ENCODE data around the gene SLC25A27.

Gene SLC25A27

DNA sequence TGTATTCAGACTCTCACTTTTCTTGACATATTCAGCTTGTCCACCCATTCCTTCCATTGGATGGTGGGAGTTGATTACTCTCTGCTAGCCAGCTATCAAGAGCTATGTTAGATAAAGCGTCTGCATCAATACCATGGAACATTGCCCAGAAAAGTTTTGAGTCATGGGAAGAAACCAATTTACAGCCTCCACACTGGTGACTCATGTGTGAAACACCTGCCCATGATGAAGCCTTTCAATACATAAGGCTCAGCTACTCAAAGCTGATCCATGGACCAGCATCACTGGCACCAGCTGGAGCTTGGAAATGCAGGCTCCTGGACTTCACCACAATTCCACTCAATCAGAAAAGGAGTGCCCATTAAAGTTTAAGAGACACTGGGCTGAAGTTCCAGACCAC lies 66.3 kb downstream of the SLC25A27 start:
- CTCF ChIA-PET = interaction anchor here (0.8 to 0.9 kb wide), 2 partner anchors 14 to 15 kb away, joined by 4 to 6 read pairs; no protein-coding TSS in a partner anchor
- POLR2A ChIA-PET = no interaction called here
- Histone ChIP-seq H3K36me3 (ENCODE audit: control insufficient read depth in 2 of 2, insufficient read depth in 1 of 2, low read length in 2 of 2) (no peaks in the 10 kb centered on the region), H3K4me3 (ENCODE audit: low read depth, low read length) (no peak overlapping the region), H3K4me1 (ENCODE audit: control insufficient read depth, insufficient read depth, low read length) (no peaks in the 10 kb centered on the region), H3K9me3 (ENCODE audit: control insufficient read depth, insufficient read depth, low read depth, low read length) (no peaks in the 10 kb centered on the region), H3K27ac (ENCODE audit: extremely low read depth, low read depth, low read length) (no peak overlapping the region)
- TF ChIP-seq ZNF394 (tag by site-specific recombination; IDR thresholded peaks at IDR 0.05; ENCODE audit: borderline replicate concordance) (peak; percentile 92), ZNF768 (tag by site-specific recombination; IDR thresholded peaks at IDR 0.05) (no peak), ZNF350 (tag by site-specific recombination; IDR thresholded peaks at IDR 0.05) (no peak)
- TF ChIP-seq, protein P1, sequence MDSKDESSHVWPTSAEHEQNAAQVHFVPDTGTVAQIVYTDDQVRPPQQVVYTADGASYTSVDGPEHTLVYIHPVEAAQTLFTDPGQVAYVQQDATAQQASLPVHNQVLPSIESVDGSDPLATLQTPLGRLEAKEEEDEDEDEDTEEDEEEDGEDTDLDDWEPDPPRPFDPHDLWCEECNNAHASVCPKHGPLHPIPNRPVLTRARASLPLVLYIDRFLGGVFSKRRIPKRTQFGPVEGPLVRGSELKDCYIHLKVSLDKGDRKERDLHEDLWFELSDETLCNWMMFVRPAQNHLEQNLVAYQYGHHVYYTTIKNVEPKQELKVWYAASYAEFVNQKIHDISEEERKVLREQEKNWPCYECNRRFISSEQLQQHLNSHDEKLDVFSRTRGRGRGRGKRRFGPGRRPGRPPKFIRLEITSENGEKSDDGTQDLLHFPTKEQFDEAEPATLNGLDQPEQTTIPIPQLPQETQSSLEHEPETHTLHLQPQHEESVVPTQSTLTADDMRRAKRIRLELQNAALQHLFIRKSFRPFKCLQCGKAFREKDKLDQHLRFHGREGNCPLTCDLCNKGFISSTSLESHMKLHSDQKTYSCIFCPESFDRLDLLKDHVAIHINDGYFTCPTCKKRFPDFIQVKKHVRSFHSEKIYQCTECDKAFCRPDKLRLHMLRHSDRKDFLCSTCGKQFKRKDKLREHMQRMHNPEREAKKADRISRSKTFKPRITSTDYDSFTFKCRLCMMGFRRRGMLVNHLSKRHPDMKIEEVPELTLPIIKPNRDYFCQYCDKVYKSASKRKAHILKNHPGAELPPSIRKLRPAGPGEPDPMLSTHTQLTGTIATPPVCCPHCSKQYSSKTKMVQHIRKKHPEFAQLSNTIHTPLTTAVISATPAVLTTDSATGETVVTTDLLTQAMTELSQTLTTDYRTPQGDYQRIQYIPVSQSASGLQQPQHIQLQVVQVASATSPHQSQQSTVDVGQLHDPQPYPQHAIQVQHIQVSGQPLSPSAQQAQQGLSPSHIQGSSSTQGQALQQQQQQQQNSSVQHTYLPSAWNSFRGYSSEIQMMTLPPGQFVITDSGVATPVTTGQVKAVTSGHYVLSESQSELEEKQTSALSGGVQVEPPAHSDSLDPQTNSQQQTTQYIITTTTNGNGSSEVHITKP (tag by site-specific recombination; IDR thresholded peaks at IDR 0.05) = peak; percentile 49; the same call in 1 of the 2 replicates

DNA sequence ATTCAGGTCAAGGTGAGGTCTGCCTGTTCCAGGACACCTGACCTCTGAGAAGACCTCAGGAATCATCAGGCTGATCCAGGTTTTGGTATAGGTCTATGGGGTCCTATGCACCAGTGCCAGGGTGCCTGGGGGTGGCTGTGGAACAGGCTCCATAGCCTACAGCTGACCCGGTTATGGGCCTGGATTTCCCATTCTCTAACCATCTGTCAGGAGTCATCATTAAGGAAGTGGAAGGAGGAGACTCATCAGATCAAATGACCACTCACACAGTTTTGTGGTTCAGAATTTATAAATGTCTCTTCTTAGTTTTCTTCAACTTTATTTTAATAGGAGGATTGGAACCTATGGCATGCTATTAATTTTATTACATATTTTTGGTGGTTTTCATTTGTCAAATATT lies 67.6 kb downstream of the SLC25A27 start:
- Histone ChIP-seq H3K36me3 (ENCODE audit: control insufficient read depth in 2 of 2, insufficient read depth in 1 of 2, low read length in 2 of 2) (no peaks in the 10 kb centered on the region), H3K4me3 (ENCODE audit: low read depth, low read length) (no peak overlapping the region), H3K27ac (ENCODE audit: extremely low read depth, low read depth, low read length) (no peak overlapping the region), H3K4me1 (ENCODE audit: control insufficient read depth, insufficient read depth, low read length) (no peaks in the 10 kb centered on the region), H3K9me3 (ENCODE audit: control insufficient read depth, insufficient read depth, low read depth, low read length) (no peaks in the 10 kb centered on the region)
- no peak for TF ChIP-seq ZNF514 (tag by site-specific recombination; IDR thresholded peaks at IDR 0.05)
- TF ChIP-seq, protein P2, sequence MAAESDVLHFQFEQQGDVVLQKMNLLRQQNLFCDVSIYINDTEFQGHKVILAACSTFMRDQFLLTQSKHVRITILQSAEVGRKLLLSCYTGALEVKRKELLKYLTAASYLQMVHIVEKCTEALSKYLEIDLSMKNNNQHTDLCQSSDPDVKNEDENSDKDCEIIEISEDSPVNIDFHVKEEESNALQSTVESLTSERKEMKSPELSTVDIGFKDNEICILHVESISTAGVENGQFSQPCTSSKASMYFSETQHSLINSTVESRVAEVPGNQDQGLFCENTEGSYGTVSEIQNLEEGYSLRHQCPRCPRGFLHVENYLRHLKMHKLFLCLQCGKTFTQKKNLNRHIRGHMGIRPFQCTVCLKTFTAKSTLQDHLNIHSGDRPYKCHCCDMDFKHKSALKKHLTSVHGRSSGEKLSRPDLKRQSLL (tag by site-specific recombination; IDR thresholded peaks at IDR 0.05) = no peak
- TF ChIP-seq RBAK (tag by site-specific recombination; IDR thresholded peaks at IDR 0.05) = no peak
- no peak for TF ChIP-seq ZNF423 (tag by site-specific recombination; IDR thresholded peaks at IDR 0.05)
- TF ChIP-seq ZSCAN16 (tag by site-specific recombination; IDR thresholded peaks at IDR 0.05) = no peak
- no peak for TF ChIP-seq ZBTB21 (tag by site-specific recombination; IDR thresholded peaks at IDR 0.05)
- no peak for TF ChIP-seq ZNF266 (tag by site-specific recombination; IDR thresholded peaks at IDR 0.05; ENCODE audit: low read depth)
- POLR2A ChIA-PET = no interaction called here
- CTCF ChIA-PET = interaction anchor here (0.6 kb wide), 1 partner anchor 301 kb away, joined by 3 read pairs; no protein-coding TSS in a partner anchor
